Measurements from ENCODE around the gene DIRAS3. TPM values are rescaled to one million over a fixed set of nuclear protein-coding genes. Genes with fewer than 3 reads are reported as not detected.
"Not testable (repeated sequence)": the region's sequence is repeated elsewhere in the genome, so short reads cannot be mapped to it uniquely, and the experiment has no call there.

DIRAS3 gene
- total RNA-seq, 1 experiment from 2014 or later, result 0.10 TPM

DNA sequence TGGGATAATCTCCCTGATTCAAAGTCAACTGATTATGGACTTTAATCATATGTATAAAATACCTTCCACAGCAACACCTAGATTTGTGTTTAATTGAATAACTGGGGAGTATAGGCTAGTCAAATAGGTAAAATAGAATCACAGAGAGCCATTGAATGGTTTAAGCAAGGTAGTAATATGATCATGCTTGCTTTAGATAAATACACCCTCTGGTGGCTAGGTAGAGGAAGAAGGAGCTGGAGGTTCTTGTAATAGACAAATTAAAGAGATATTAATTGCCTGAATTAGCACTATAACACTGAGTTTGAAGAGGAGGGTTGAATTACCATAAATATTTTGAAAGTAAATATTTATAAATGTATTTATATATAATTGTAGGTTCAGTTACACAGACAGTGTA, 40.3 kb downstream of the DIRAS3 start:
- Histone ChIP-seq H3K36me3 (replicated peaks; ENCODE audit: control insufficient read depth, insufficient read depth, low read length) (no peaks in the 10 kb centered on the region), H3K4me3 (ENCODE audit: insufficient read depth, low read depth, low read length) (no peak overlapping the region), H3K27me3 (ENCODE audit: control insufficient read depth, insufficient read depth, low read length) (no peaks in the 10 kb centered on the region)
- peak; percentile 5 for DNase-seq

GRCh38 chr1:68003626-68004025, 46.8 kb downstream of the DIRAS3 start:
- DNase-seq, result not testable (repeated sequence)

GRCh38 chr1:68000191-68000590, 50.2 kb downstream of the DIRAS3 start:
- Histone ChIP-seq H3K27me3 (ENCODE audit: control insufficient read depth, insufficient read depth, low read length) (no peaks in the 10 kb centered on the region), H3K36me3 (replicated peaks; ENCODE audit: control insufficient read depth, insufficient read depth, low read length) (no peaks in the 10 kb centered on the region), H3K4me3 (ENCODE audit: insufficient read depth, low read depth, low read length) (no peak overlapping the region)
- DNase-seq, result no peak

More at GRCh38 chr1:68003626-68004025, 46.8 kb downstream of the DIRAS3 start:
- H3K4me3 ChIP-seq (ENCODE audit: insufficient read depth, low read depth, low read length); H3K27me3 ChIP-seq (ENCODE audit: control insufficient read depth, insufficient read depth, low read length); H3K36me3 ChIP-seq (replicated peaks; ENCODE audit: control insufficient read depth, insufficient read depth, low read length): not testable (repeated sequence)

DNA sequence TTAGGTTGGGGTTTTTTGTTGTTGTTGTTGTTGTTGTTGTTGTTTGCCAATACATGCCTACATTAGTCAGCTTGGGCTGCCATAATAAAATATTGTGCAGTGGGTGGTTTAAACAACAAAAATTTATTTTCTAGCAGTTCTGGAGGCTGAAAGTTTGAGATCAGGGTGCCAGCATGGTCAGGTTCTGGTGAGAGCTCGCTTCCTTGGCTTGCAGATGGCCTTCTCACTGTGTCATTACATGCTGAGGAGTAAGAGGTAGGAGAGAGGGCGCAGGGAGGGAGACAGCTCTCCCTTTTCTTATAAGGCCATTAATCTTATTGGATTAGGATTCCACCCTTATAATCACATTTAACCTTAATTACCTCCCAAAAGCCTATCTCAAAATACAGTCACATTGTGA, 52.7 kb downstream of the DIRAS3 start:
- Histone ChIP-seq H3K4me3 (ENCODE audit: insufficient read depth, low read depth, low read length) (no peak overlapping the region), H3K27me3 (ENCODE audit: control insufficient read depth, insufficient read depth, low read length) (no peaks in the 10 kb centered on the region), H3K36me3 (replicated peaks; ENCODE audit: control insufficient read depth, insufficient read depth, low read length) (no peaks in the 10 kb centered on the region)
- no peak for DNase-seq

Other genes starting within 250 kb of the DIRAS3 start
- gene GNG12, start 217.2 kb downstream of the DIRAS3 start, total RNA-seq (2014; rRNA removed; shearing (Covaris generic)), result 42.8 and 48.1 TPM in 2 replicates
- gene WLS, start 181.9 kb upstream of the DIRAS3 start, total RNA-seq (2014; rRNA removed; shearing (Covaris generic)), result 8.3 and 9.5 TPM in 2 replicates